Ishikawa (cell line): ENCODE measurements around the gene CBLB.

Experiments used
- EP300 ChIP-seq: IDR thresholded peaks from 2 replicates; pipeline ENCODE4 v1.6.1; 2012; ENCODE audit warnings: borderline replicate concordance
- FOXM1 ChIP-seq: IDR thresholded peaks from 2 replicates; pipeline ENCODE4 v1.6.1; 2012; ENCODE audit warnings: low read depth, borderline replicate concordance
- TF ChIP-seq, protein P1 (sequence below): IDR thresholded peaks from 2 replicates; pipeline ENCODE4 v1.6.1; 2012

DNA sequence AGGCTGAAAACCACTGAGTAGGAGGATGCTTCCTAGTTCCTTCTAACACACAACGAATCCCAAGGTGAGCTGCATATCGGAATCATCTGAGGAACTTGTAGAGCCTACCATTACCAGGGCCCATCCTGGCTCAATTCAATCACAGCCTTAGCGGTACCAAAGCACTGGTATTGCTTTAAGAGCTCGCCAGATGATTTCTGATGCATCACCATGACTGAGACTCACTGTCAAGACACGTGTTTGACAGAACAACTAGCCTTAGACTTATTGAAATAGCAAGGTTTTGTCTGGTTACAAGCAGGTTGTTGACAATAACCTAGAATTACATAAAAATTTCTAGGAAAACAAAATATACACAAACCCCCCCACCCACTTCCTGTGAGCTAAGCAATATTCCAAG lies 68.5 kb downstream of the CBLB start:
- TF ChIP-seq, protein P1, sequence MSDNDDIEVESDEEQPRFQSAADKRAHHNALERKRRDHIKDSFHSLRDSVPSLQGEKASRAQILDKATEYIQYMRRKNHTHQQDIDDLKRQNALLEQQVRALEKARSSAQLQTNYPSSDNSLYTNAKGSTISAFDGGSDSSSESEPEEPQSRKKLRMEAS: no peak
- TF ChIP-seq FOXM1: no peak
- TF ChIP-seq EP300: no peak
